Stimulated activated CD4-positive, alpha-beta T cell treated with anti-CD3 and anti-CD28 coated beads, Interleukin-15, amount 100 ng/mL, for 24 hours (primary cell): Measurements from ENCODE around the gene RABEP1.
"Not testable (repeated sequence)": the region's sequence is repeated elsewhere in the genome, so short reads cannot be mapped to it uniquely, and the experiment has no call there.

Experiments
- DNase-seq: peaks from one replicate; pipeline ENCODE4 v3.0.0-alpha.2; 2020

Gene RABEP1

DNA sequence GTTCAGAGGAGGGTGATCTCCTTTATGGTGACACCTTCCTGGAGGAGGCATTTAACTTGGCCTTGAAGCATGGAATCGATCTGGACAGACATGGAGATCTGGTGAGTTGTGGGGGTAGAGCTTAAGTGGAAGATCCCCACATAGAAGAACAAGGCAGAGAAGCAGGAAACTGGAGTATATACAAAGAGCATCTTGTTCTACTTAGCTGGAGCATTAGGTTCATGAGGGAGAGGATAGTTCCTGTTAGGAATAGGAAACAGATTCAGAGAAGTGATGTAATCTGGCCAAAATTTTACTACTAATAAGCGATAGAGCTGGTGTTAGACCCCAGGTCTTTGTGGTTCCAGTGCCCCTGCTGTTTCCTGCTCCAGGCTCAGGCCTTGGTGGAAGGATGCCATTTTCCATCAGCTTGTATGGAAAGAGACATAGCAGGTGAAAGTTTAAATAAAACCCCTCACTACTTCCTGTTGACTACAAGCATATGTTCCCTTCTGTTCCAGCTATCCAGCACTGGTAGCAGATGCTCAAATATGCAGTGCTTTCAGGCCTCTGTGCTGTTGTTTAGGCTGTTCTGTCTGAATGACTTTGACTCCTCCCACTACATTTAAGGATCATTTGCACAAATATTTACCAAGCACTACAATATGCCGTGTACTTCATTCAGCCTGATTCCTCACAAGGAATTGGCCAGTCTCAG lies 147.3 kb downstream of the RABEP1 start:
- no peak for DNase-seq

DNA sequence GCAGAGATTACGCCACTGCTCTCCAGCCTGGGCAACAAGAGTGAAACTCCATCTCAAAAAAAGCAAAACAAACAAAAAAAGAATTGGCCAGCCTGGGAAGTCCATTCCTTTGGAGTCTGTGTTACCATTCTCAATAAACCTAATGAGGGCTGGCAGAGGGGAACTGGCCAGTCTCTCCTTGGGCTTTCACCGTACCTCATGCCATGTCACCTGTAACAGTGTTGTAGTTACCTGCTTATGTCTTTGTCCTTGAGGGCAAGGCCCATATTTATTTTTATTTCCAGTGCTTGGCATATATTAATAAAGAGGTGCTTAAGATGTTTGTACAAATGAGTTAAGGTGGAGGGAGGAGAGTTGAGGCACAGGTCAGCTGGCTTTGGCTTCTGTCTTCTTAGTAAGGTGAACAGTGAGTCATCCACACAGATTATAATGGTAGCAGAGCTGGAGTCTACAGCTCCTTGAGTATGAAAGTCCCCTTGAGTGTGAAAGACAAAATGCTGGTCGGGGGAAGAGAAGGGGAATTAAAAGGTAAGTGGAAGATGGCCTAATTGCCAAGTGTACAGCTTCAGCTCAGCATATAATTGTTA lies 148.4 kb downstream of the RABEP1 start:
- DNase-seq, result no peak

DNA sequence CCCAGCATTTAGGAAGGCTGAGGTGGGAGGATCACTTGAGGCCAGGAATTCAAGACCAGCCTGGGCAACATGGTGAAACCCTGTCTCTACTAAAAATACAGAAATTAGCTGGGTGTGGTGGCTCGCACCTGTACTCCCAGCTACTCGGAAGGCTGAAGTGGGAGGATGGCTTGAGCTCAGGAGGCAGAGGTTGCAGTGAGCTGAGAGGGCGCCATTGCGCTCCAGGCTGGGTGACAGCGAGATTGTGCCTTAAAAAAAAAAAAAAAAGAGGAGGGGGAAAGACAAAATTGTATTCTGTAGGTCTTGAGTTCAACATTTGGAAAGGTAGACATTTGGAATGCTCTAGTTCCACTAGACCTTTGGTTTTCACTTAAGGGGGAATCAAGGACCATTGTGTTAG lies 149.2 kb downstream of the RABEP1 start:
- not testable (repeated sequence) for DNase-seq

DNA sequence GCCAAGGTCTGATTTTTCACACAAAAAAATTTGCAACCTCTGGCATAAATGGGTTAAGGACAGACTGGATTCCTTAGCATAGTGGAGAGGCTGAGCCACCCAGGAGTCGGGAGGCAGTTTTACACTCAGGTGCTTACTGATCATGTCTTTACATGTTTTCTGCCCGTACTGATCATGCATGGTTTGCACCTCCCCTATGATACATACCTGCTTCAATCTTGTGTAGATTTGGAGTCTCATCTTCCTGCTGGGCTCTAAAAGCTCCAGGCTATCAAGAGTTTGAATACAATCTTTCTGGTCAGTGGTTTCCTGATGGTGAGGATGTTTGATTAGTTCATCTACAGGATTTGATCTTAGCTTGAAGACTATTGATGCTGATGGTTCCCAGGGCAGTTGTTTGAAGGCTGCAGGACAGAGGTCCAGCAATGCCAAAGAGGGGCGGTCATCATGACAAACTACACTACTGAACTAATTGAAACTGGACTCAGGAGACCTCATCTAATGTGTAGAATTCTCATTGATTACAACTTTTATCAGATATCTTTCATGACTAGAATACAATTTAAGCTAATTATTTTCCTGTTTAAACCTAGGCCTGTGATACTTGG lies 150.0 kb downstream of the RABEP1 start:
- DNase-seq, result no peak

DNA sequence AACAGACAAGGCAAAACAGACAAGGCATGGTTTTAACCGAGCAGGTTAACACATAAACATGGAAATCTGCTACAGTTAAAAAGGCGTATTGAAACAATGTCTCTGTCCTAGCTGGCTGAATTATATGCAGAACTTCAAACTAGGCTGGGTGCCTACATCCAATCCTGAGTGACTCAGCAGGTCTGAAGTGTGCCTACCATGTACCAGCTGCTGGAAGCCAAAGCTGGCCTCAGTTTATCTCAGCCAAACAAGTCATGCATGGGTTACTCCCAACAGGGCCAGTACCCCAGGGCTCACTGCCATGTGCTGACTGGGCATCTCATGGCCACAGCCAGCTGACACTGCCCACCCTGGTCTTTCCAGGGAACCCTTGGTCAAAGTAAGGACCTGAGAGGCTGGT lies 152.9 kb downstream of the RABEP1 start:
- DNase-seq, result no peak
